GM21528 (cell line): ENCODE measurements around the gene PPIL3.

Source experiments
- ATAC-seq: cut with Tn5 transposase; IDR thresholded peaks from one replicate; pipeline ENCODE4 v1.9.1; 2021; ENCODE audit warnings: mild to moderate bottlenecking, moderate library complexity; ENCODE audit not compliant: unreplicated experiment, low FRiP score

Gene PPIL3

DNA sequence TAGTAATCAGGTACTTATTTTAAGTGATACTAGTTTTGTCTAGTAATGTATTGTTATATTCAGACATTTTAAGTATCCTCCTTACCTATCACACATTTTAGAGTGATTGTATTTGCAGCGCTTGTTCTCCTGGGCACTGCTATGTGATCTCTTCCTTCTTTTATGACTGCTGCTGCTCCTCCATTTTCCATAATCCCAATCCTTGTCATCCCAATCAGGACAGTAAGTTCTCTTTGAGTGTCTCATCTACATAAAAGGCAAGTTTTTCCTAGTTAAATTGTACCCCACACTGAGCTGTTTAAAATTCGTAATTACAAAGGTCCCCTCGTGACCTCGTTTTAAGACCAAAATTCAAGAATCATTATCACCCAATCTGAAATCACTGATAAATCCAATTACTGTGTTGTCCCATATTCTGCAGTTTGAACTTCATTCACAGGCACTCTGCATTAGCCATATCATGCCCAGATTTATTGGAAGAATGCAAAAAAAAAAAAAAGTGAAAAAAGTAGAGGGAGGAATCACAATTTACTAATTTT, 27.2 kb downstream of the PPIL3 start:
- no peak for ATAC-seq

DNA sequence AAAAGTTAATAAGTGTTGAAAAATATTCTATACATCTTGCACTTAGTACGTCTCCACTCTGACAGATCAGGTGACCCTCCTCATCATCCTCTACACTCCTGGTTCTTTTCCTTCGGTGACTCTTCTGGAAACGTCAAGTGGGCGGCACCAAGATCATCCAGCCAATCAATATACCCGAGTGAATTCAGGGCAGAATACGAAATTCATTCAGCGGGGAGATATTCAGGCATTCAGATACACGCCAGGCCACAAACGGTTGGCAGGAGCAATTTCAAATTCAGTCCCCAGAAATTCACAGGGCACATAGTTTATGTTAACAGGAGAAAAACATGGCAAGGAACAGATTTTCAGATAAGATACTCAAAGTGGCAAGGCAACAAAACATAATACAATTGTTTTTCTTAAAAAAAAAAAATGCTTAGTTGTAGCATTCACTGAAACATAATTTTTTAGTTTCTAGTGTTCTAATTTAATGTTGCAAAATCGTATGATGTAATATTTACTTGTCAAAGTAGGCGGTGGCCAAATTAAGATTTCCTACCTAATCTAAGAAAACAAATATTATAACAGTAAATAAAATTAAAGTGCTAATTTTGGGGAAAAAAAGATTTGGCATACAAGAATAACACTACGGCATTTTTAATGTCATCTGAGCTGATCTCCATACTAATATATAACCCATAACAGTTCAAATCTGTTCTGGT, 28.6 kb downstream of the PPIL3 start:
- ATAC-seq, result no peak

DNA sequence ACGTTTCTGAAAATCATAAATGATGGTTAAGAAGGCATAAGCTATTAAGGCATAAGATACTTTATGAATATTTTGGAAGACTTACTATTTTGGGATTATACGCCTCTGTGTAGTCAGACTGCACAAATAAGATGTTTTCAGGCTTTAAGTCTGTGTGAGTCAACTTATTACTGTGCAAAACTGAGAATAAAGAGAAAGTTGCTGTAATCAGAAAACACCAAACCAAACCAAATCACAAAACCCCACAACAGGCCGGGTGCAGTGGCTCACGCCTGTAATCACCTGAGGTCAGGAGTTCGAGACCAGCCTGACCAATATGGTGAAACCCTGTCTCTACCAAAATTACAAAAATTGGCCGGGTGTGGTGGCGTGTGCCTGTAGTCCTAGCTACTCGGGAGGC, 32.1 kb downstream of the PPIL3 start:
- ATAC-seq, result no peak

DNA sequence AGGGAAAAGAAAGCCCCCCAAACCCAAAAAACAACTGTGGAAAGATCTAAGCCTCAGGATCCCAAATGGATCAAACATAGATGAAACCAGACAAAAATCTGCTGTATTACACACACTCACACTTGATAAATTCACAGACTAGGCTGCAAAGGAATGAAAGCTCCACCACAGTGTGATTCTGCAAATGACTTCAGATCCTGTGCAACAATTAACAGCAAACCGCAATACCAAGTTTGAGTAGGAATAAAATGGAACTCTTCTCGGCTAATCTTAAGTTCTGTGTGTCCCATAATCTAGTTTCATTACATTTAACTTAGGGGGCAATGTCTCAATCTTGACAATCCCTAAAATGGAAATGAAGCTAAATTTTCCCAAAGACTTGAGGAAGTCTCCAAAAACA, 36.3 kb downstream of the PPIL3 start:
- no peak for ATAC-seq

DNA sequence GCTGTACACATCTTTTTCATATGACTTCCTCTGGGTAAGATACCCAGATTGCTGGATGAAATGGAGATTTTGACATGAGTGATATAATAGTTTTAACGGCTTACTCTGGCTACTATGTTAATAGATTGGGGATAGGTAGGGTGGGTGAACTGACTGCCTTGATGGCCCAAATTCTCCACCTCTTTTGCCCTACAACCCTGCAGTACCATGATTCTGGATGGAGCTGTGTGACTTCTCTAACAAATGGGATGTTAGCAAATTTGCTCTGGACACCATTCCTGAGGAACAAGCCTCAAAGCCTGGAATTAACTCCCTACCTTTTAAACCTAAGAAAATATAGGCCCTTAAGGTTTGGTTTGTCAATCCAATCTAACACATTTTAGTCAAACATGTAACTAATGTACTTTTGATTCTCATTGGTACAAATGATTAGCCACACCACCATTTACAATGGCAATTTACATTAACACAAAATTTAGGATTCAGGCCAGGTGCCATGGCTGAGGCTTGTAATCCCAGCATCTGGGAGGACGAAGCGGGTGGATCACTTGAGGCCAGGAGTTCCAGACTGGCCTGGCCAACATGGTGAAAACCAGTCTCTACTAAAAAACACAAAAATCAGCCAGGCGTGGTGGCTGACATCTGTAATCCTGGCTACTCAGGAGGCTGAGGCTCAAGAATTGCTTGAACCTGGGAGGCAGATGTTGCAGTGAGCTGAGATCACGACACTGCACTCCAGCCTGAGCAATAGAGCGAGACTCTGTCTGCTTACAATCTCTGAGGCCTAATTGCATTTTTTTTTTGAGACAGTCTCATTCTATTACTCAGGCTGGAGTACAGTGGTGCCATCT, 37.3 kb downstream of the PPIL3 start:
- ATAC-seq, result no peak

DNA sequence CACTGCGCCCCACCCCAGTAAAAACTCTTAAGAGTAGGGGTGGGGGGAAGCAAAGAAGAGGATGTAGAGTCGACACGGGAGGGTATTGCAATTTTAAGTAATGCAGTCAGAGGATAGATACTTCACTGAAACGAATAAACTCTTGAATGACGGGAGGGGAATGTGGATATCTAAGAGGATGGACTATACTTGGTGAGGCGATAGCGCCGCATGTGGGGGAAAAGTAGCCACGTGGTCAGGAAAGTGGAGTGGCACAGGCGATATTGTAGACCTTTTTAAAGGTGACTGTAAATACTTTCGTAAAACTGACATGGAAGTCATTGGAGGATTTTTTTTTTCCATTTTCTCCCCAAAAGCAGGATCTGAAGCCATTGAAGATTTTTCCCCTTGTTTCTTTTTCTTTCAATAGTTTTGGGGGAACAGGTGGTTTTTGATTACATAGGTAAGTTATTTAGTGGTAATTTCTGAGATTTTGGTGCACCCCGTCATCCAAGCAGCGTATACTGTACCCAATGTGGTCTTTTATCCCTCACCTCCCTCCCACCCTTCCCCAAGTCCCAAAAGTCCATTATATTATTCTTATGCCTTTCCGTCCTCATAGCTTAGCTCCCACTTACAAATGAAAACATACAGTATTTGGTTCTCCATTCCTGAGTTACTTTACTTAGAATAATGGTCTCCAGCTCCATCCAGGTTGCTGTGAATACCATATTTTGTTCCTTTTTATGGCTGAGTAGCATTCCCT, 38.2 kb downstream of the PPIL3 start:
- ATAC-seq, result no peak

DNA sequence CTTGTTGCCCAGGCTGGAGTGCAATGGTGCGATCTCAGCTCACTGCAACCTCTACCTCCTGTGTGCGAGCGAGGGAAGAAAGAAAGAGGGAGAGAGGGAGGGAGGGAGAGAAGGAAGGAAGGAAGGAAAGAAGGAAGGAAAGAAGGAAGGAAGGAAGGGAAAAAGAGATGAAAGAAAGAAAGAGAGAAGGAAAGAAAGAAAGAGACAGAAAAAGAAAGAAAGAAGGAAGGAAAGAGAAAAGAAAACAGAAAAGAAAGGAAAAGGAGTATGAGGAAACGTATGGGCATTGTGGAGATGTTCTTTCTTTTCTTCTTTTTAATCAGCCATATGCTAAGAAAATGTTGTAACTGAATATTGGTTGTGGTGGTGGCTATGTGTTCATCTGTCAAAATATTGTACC, 40.9 kb downstream of the PPIL3 start:
- ATAC-seq, result no peak

DNA sequence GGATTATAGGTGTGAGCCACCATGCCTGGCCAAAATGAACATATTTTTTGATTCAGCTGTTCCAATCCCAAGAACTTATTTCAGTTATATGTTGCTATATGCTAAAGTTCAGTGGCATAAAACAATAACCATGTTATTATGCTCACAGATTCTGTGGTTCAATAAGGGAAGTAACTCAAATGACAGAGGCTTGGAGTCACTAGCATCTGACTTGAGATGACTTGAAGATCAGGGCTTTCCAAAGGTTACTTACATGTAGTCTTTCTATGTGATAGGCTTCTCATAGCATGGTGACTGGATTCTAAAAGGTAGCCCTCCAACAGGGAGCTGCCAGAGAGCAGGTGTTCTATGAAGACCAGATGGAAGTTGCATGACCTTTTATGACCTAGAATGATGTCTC, 41.6 kb downstream of the PPIL3 start:
- ATAC-seq, result no peak

DNA sequence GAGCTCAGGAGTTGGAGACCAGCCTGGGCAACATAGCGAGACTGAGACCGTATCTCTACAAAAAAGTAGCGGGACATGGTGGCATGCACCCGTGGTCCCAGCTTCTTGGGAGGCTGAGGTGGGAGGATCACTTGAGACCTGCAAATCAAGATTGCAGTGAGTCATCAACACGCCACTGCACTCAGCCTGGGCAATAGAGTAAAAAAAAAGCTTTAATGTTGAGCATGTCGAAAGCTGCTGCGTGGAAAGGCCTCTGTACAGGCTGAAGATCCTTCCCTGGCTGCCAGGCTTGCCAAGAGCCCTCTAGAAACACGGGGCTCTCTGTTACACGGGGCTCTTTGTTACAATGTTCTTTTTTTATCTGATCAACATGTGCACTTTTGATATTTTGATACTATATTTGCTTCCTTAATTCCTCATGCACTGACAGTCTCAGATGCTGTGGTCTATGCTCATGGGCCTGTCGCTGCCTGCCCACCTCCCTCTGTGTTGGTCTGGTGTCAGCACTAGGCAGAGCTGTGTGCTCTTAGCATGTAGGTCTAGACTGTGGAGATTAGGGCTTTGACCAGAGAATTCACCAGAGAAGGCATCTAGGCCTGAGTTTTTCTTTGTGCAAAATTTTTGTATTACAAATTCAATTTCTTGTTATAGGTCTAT, 43.1 kb downstream of the PPIL3 start:
- no peak for ATAC-seq

DNA sequence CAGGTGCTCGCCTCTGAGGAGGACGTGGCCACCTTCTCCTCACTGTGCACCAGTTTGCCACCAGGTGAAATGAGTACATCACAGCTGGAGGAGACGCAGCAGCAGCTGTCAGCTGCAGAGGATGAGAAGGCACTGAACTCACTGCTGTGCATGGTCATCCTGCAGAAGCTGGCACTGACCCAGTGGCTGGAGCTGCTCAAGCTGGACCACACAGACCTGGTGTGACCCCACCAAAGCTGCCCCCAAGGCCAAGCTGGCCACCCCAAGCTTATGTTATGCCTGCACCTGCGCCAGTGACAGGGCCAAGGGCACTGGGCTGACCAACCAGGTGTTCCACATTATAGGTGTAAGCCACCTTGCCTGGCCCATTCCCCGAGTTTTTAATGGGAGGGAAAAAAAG, 43.7 kb downstream of the PPIL3 start:
- no peak for ATAC-seq

DNA sequence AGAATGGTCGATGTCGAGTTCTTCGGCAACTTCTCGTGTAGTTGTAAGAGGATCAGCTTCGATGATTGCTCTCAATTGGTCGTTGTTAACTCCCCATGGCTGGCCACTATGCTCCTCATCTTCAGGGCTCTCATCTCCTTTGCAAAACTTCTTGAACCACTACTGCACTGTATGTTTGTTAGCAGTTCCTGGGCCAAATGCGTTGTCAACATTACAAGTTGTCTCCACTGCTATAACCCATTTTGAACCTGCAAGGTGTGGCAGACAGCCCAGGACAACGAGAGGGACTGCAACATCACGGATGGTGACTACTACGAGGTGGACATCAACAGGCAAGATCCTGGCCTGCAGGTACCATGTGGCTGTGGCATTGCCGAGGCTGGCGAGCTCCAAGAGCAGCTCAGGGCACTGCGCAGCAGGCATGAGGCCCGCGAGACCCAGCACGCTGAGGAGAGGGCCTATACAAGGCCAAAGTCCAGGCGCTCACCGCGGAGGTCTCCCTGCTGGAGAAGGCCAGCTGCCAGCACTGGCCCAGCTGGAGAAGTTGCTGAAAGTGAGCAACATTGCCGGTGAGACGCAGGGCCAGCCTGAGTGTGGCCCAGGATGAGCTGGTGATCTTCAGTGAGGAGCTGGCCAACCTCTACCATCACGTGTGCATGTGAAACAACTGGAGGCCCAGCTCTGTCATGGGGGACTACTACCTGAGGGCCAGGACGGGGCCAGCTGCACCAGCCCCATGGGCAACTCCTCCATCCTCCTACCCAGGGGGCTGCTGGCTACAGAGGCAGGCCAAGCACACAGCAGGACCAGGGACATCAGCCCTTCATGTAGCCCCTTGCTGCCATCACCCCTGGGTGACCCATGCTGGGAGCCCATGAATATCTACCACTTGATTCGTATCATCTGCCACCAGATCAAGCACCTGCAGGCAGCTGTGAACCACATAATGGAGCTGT, 44.6 kb downstream of the PPIL3 start:
- no peak for ATAC-seq

DNA sequence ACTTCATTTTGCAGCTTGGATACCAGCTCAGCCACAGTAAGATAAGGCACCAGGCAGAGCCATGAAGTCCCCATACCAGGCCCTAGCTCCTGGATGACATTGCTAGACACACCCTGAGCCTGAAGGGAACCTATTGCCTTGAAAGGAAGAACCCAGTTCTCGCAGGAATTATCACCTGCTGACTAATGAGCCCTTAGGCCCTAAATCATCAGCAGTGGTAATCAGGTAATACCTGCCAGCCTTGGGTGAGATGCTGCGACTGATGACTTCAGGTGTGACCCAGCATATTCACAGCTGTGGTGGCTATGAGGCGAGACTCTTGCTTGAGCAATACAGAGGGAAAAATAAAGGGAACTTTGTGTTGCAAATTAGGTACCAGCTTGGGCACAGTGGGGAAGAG, 49.4 kb downstream of the PPIL3 start:
- no peak for ATAC-seq

DNA sequence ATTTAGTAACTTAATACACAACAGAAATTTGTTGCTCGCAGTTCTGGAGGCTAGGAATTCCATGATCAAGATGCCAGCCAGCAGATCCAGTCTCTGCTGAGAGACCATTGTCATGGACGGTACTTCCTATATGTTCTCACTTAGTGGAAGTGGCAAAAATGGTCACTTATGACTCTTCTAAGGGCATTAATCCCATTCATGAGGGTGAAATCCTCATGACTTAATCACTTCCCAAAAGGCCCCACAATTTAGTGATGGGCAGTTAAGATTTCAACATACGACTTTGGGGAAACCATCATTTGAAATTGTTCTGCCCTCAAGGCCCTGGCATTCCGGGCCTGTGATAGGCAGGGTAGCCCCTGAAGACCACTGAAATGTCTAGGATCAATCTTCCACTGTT, 54.2 kb downstream of the PPIL3 start:
- no peak for ATAC-seq

DNA sequence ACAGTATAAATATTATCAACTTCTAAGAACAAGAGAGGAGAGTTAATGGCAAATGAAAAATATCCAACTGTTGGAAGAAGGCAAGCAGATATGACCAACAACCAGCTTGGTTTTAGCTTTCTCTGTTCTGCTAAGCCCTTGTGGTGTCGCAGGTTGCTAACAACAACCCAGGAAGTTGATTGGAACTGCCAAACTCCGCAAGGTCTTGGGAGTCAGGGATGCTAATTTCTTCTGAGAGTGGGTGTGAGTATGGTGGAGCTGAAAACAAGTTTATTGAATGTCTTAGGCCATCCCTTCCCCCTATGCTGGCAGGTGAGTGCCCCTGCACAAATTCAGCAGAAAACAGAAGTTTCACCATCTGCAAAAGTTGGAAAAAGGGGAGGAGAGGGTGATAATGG, 59.6 kb downstream of the PPIL3 start:
- ATAC-seq, result no peak

DNA sequence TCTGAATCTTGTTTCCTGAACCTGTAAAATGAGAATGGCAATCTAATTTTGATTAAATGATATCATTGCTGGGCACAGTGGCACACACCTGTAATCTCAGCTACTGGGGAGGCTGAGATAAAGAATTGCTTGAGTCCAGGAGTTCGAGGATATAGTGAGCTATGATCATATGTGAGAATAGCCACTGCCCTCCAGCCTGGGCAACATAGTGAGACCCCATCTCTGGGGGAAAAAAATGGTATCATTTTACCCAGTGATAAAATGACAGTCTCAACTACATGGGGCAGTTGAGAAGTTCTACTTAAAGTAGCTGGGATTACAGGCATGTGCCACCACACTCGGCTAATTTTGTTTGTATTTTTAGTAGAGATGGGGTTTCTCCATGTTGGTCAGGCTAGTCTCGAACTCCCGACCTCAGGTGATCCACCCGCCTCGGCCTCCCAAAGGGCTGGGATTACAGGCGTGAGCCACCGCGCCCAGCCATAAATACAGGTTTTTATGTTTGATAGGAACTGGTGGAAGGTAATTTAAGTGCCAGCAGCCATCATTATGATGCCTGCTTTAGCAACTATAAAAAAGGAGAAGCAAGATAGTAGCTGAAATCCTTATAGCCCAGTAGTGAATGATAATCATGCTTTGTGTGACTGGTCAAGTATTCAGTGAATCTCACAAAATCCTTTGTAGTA, 60.2 kb downstream of the PPIL3 start:
- ATAC-seq, result no peak

DNA sequence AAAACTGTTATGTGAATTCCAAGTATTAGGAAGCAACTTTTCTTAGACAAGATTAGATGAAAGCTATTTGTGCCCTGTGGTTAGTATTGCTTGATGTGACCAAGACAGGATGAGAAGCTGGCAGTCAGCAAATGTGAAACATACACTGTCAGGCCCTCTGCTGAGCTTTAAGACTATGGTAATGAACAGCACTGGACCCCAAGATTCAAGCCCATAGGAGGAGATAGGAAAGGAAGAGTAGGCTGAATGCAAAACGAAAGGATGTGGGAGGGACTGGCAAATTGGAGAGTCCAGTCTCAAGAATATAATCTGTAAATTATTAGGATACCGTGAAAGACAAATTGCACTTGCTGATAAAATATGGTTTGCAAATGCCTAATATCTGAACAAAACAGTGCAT, 60.8 kb downstream of the PPIL3 start:
- no peak for ATAC-seq

DNA sequence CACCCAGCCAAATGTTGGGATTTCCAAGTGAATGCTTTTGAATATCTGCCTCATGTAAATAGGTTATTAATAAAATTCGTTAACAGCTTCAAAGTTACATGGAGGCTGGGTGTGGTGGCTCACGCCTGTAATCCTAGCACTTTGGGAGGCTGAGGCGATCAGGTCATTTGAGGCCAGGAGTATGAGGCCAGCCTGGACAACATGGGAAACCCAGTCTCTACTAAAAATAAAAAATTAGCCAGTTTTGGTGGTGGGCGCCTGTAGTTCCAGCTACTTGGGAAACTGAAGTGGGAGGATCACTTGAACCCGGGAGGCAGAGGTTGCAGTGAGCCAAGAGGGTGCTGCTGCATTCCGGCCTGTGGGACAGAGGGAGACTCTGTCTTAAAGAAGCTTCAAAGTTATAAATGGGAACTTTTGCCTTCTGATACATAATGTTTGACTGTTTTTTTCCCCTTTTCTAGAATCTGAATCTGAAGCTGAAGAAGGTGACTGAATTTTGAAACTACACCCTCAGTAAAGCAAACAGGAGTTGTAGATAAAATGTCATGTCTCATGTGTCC, 67.1 kb downstream of the PPIL3 start:
- ATAC-seq, result no peak
